IMR-90 (cell line): ENCODE data around the gene NAA80. TPM values are rescaled to one million over a fixed set of nuclear protein-coding genes. Genes with fewer than 3 reads are reported as not detected.

Source experiments
- ATAC-seq: fragments of 200-7000 bp; cut with Tn5 transposase; 2 replicates; pipeline ENCODE4 v1.9.1; 2020; ENCODE audit warnings: low read depth, mild to moderate bottlenecking, moderate library complexity
- BruUV-seq: library from RNA; stranded (reverse); fragments of 400-500 nt; replicated peaks from 2 replicates; lab custom pipeline; 2021; lab: Mats Ljungman, UMichigan
- CTCF ChIA-PET: fragments of 300-600 bp; formaldehyde crosslinking; extraction: SDS; loops from one replicate; lab custom pipeline; 2021; ENCODE audit warnings: antibody characterized with exemption; lab: Yijun Ruan, JAX
- POLR2A ChIA-PET: fragments of 300-600 bp; sonication (Branson Sonifier 250); formaldehyde crosslinking; loops from one replicate; lab custom pipeline; 2022; ENCODE audit warnings: antibody characterized with exemption; ENCODE audit not compliant: unreplicated experiment; lab: Charles Lee
- DNase-seq: peaks from one replicate; pipeline ENCODE4 v3.0.0; 2013
- H2AFZ ChIP-seq: replicated peaks from 2 replicates; pipeline ENCODE3; 2013; ENCODE audit warnings: low read length, mild to moderate bottlenecking; ENCODE audit not compliant: poor library complexity
- H2AK5ac ChIP-seq: 2 replicates; pipeline ENCODE4 v1.6.1; 2013; ENCODE audit warnings: low read depth, low read length, inconsistent platforms
- H2AK9ac ChIP-seq: replicated peaks from 2 replicates; pipeline ENCODE3; 2013; ENCODE audit warnings: mild to moderate bottlenecking, low read depth, low read length, moderate library complexity; ENCODE audit not compliant: poor library complexity
- H2BK120ac ChIP-seq: 2 replicates; pipeline ENCODE4 v1.6.1; 2013; ENCODE audit warnings: low read depth, low read length, inconsistent platforms
- H2BK15ac ChIP-seq: 3 replicates; pipeline ENCODE4 v1.6.1; 2013; ENCODE audit warnings: low read depth, low read length, inconsistent platforms
- H2BK20ac ChIP-seq: 2 replicates; pipeline ENCODE4 v1.6.1; 2013; ENCODE audit warnings: low read depth, mild to moderate bottlenecking, inconsistent platforms, low read length, moderate library complexity
- H2BK5ac ChIP-seq: 2 replicates; pipeline ENCODE4 v1.6.1; 2013; ENCODE audit warnings: mild to moderate bottlenecking, low read depth, low read length, inconsistent platforms; ENCODE audit not compliant: poor library complexity, severe bottlenecking
- H3K14ac ChIP-seq: replicated peaks from 2 replicates; pipeline ENCODE4 v1.6.1; 2013; ENCODE audit warnings: low read depth, low read length, inconsistent platforms
- H3K18ac ChIP-seq: 2 replicates; pipeline ENCODE4 v1.6.1; 2013; ENCODE audit warnings: low read depth, low read length, control low read depth
- H3K23ac ChIP-seq: 2 replicates; pipeline ENCODE4 v1.6.1; 2013; ENCODE audit warnings: low read depth, low read length, inconsistent platforms
- H3K27ac ChIP-seq: 2 replicates; pipeline ENCODE4 v1.5.1; 2013; ENCODE audit warnings: mild to moderate bottlenecking, control low read depth, low read length; ENCODE audit not compliant: insufficient read depth
- H3K27me3 ChIP-seq: 2 replicates; pipeline ENCODE4 v1.6.1; 2013; ENCODE audit warnings: low read length; ENCODE audit not compliant: control insufficient read depth, insufficient read depth
- H3K36me3 ChIP-seq: 2 replicates; pipeline ENCODE4 v1.6.1; 2013; ENCODE audit warnings: low read length, mixed read lengths; ENCODE audit not compliant: control insufficient read depth, insufficient read depth
- H3K4ac ChIP-seq: 2 replicates; pipeline ENCODE4 v1.6.1; 2013; ENCODE audit warnings: low read depth, low read length, inconsistent platforms
- H3K4me1 ChIP-seq: 2 replicates; pipeline ENCODE4 v1.6.1; 2013; ENCODE audit warnings: low read length, mixed read lengths; ENCODE audit not compliant: control insufficient read depth, insufficient read depth
- H3K4me2 ChIP-seq: 2 replicates; pipeline ENCODE4 v1.6.1; 2013; ENCODE audit warnings: low read depth, mild to moderate bottlenecking, control low read depth, low read length, moderate library complexity
- H3K4me3 ChIP-seq: 2 replicates; pipeline ENCODE4 v1.5.1; 2013; ENCODE audit warnings: low read depth, mild to moderate bottlenecking, control low read depth, low read length, moderate library complexity; ENCODE audit not compliant: insufficient read depth
- H3K56ac ChIP-seq: 2 replicates; pipeline ENCODE4 v1.6.1; 2013; ENCODE audit warnings: low read length, inconsistent platforms; ENCODE audit not compliant: insufficient read depth; ENCODE audit errors: extremely low read depth
- H3K79me1 ChIP-seq, 2 experiments: 2 replicates each; pipeline ENCODE4 v1.6.1; 2013; ENCODE audit warnings: low read length in 2 of 2, inconsistent platforms in 1 of 2, low read depth in 1 of 2
- H3K9ac ChIP-seq: 2 replicates; pipeline ENCODE4 v1.6.1; 2013; ENCODE audit warnings: low read depth, low read length, control low read depth
- H3K9me1 ChIP-seq: 2 replicates; pipeline ENCODE4 v1.6.1; 2013; ENCODE audit warnings: low read length, inconsistent platforms; ENCODE audit not compliant: insufficient read depth
- H3K9me3 ChIP-seq: 2 replicates; pipeline ENCODE4 v1.6.1; 2013; ENCODE audit warnings: low read length; ENCODE audit not compliant: control insufficient read depth, insufficient read depth
- H4K20me1 ChIP-seq: 2 replicates; pipeline ENCODE4 v1.6.1; 2013; ENCODE audit warnings: low read length, inconsistent platforms; ENCODE audit not compliant: insufficient read depth
- H4K5ac ChIP-seq: 2 replicates; pipeline ENCODE4 v1.6.1; 2013; ENCODE audit warnings: mild to moderate bottlenecking, low read depth, low read length, control low read depth
- H4K8ac ChIP-seq, 2 experiments: 2 replicates each; pipeline ENCODE4 v1.6.1; 2013; ENCODE audit warnings: low read depth in 2 of 2, low read length in 2 of 2, control low read depth in 1 of 2, inconsistent platforms in 1 of 2
- H4K91ac ChIP-seq: 2 replicates; pipeline ENCODE4 v1.6.1; 2013; ENCODE audit warnings: low read depth, low read length, inconsistent platforms; ENCODE audit not compliant: insufficient read depth
- CEBPB ChIP-seq: IDR thresholded peaks from 2 replicates; pipeline ENCODE4 v1.6.1; 2012; ENCODE audit warnings: low read depth, low read length, improper control_type of control experiment
- MAFK ChIP-seq: IDR thresholded peaks from 2 replicates; pipeline ENCODE4 v1.6.1; 2012; ENCODE audit warnings: low read depth, low read length, improper control_type of control experiment
- WGBS, 2 experiments: methylation state at CpG; one replicate each; pipeline versions ENCODE4 v1.1.5 to v1.1.7; 2013; ENCODE audit warnings: missing lambda C conversion rate in 2 of 2; ENCODE audit not compliant: insufficient read length in 1 of 2; ENCODE audit errors: extremely low coverage in 2 of 2; 5-methylcytosine and 5-hydroxymethylcytosine counted together
- dilution Hi-C: fragments of 300-500 bp; cut with HindIII; formaldehyde crosslinking; loops from one replicate; pipeline ENCODE4 v1.14.3; 2018; ENCODE audit warnings: low sequenced_read_pairs; ENCODE audit not compliant: unreplicated experiment
- in situ Hi-C: fragments of 300-500 bp; cut with MboI; formaldehyde crosslinking; loops from 3 replicates; pipeline ENCODE4 v1.14.3; 2019; ENCODE audit warnings: low sequenced_read_pairs, inconsistent platforms, mixed read lengths
- intact Hi-C: fragments of 100-400 bp; cut with micrococcal nuclease; formaldehyde crosslinking; loops from 2 replicates; pipeline ENCODE4 v1.10.0; 2022
- polyA plus RNA-seq, 3 experiments: library from polyadenylated mRNA; depleted of rRNA; stranded (reverse); fragments of >200 nt; gene quantifications; 2 replicates each; pipeline ENCODE4 v1.2.3, GENCODE V29; 2012; ENCODE audit warnings: low replicate concordance in 1 of 3
- total RNA-seq: library from RNA; depleted of rRNA; stranded (reverse); fragments of >200 nt; gene quantifications from 2 replicates; pipeline ENCODE4 v1.2.3, GENCODE V29; 2012

Gene NAA80
- total and polyA plus RNA-seq, 2 of the 4 experiments (the other 2 are of a cell fraction) = 5.0 to 14.4 TPM

DNA sequence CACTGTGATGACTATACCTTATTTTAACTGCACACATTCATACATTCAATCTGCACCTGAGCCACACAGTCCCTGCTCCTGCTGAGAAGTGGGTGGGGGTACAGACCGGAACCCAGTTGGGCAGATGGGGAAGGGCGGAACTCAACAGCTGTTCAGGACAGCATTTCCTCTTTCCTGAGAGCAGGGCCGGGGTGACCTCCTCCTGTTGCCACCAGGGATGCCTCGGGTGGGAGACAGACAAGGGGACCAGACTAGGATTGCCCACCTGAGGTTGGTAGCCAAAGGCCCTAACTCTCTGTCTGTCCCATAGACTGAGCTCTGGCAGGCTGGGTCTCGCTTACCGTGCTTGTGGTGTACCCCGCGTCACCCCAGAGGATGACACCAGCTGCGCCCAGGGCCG is 19.4 kb upstream of the NAA80 start:
- no peak overlapping the region for H4K8ac ChIP-seq
- H3K14ac ChIP-seq = no peak overlapping the region
- no peak overlapping the region for H2BK5ac ChIP-seq
- 0 out of 2 replicates have a peak, but pooled peaks cover 18% of the 10 kb centered on the region for H4K20me1 ChIP-seq
- TF ChIP-seq CEBPB = no peak
- no peak for TF ChIP-seq MAFK
- in situ Hi-C loops (no loop called here), dilution Hi-C loops (no loop called here), intact Hi-C loops (no loop called here)
- DNase-seq = no peak
- no TSS peak for BruUV-seq
- no peak overlapping the region for H2AFZ ChIP-seq
- no peak overlapping the region for H2BK20ac ChIP-seq
- H2BK120ac ChIP-seq = no peak overlapping the region
- H2AK9ac ChIP-seq = no peak overlapping the region
- peaks cover 38% of the 10 kb centered on the region for H3K36me3 ChIP-seq
- CTCF ChIA-PET = no interaction called here
- peaks cover 25% of the 10 kb centered on the region for H3K4me1 ChIP-seq
- no peak overlapping the region for H2BK15ac ChIP-seq
- no peak overlapping the region for H3K4me2 ChIP-seq
- no peak overlapping the region for H3K27ac ChIP-seq
- H3K9me1 ChIP-seq = peaks cover 23% of the 10 kb centered on the region
- H3K27me3 ChIP-seq = no peaks in the 10 kb centered on the region
- 89% methylated on average over 7 of the region's 10 CpGs; no CpG with 5 or more reads in 1 of the 2 experiments for WGBS, 2 experiments
- H3K9ac ChIP-seq = no peak overlapping the region
- no peak overlapping the region for H3K4me3 ChIP-seq
- peaks cover 29 to 57% of the 10 kb centered on the region in 2 experiments for H3K79me1 ChIP-seq
- no peak overlapping the region for H2AK5ac ChIP-seq
- no peak overlapping the region for H4K91ac ChIP-seq
- H3K18ac ChIP-seq = no peak overlapping the region
- no peaks in the 10 kb centered on the region for H3K9me3 ChIP-seq
- H3K56ac ChIP-seq = no peak overlapping the region
- no peak overlapping the region for H3K4ac ChIP-seq
- H3K23ac ChIP-seq = no peak overlapping the region
- no peak overlapping the region for H4K5ac ChIP-seq
- POLR2A ChIA-PET = no interaction called here
- ATAC-seq = no peak
